ENCODE results near the gene RANBP17.

GRCh38 chr5:171309276-171310211, 447.7 kb downstream of the RANBP17 start:
- TF ChIP-seq EZH2 (IDR thresholded peaks at IDR 0.05; ENCODE audit: borderline replicate concordance, insufficient read depth, low read length, poor library complexity, severe bottlenecking), result peak; percentile 95
- TF ChIP-seq REST (IDR thresholded peaks at IDR 0.05; ENCODE audit: borderline replicate concordance), result no peak
